K562 (cell line): Measurements from ENCODE around the gene FOXD2. TPM values are rescaled to one million over a fixed set of nuclear protein-coding genes. Genes with fewer than 3 reads are reported as not detected.
A peak's percentile ranks its signal among the peaks of the same experiment; 100 is the strongest.

Experiments
- DACH1 ChIP-seq: fragments of 450-650 bp; IDR thresholded peaks from 2 replicates; pipeline ENCODE4 v1.6.1; 2018; ENCODE audit not compliant: partially characterized antibody
- EHMT2 ChIP-seq: fragments of 450-650 bp; IDR thresholded peaks from 2 replicates; pipeline ENCODE4 v1.6.1; 2018; ENCODE audit warnings: antibody characterized with exemption
- ETV6 ChIP-seq, 3 experiments: fragments of 150-350 bp in 1 of 3; sonication (generic) in 1 of 3; formaldehyde crosslinking in 1 of 3; IDR thresholded peaks; 2 replicates each; pipeline versions ENCODE4 v1.6.1 to v1.8.0; 2014 to 2022; ENCODE audit warnings: borderline replicate concordance in 2 of 3, low read depth in 2 of 3, antibody characterized with exemption in 1 of 3, low read length in 1 of 3, mild to moderate bottlenecking in 1 of 3, missing genetic modification reagents in 1 of 3
- GABPB1 ChIP-seq: sonication (generic); formaldehyde crosslinking; IDR thresholded peaks from 2 replicates; pipeline ENCODE4 v1.8.0; 2022; ENCODE audit warnings: mild to moderate bottlenecking, missing genetic modification reagents
- MAFK ChIP-seq: IDR thresholded peaks from 2 replicates; pipeline ENCODE4 v1.6.1; 2011; ENCODE audit warnings: low read length, improper control_type of control experiment
- NELFE ChIP-seq: IDR thresholded peaks from 2 replicates; pipeline ENCODE4 v1.6.1; 2011; ENCODE audit warnings: mild to moderate bottlenecking; ENCODE audit not compliant: insufficient read depth, insufficient read length
- SAP30 ChIP-seq: fragments of 200-600 bp; sonication (generic); IDR thresholded peaks from 2 replicates; pipeline ENCODE4 v1.6.1; 2012; ENCODE audit warnings: borderline replicate concordance, low read depth, mild to moderate bottlenecking, moderate library complexity, low read length, control low read depth, inconsistent platforms; ENCODE audit not compliant: insufficient read depth, poor library complexity, severe bottlenecking
- SMARCA4 ChIP-seq: fragments of 450-650 bp; IDR thresholded peaks from 2 replicates; pipeline ENCODE4 v1.6.1; 2016
- SREBF2 ChIP-seq: sonication (generic); formaldehyde crosslinking; IDR thresholded peaks from 2 replicates; pipeline ENCODE4 v1.4.0; 2020; ENCODE audit warnings: mild to moderate bottlenecking, missing genetic modification reagents
- STAT5B ChIP-seq: fragments of 250-450 bp; sonication (Bioruptor Pico); IDR thresholded peaks from 2 replicates; pipeline ENCODE4 v1.8.0; 2021; ENCODE audit warnings: mild to moderate bottlenecking, inconsistent platforms
- ZNF124 ChIP-seq: sonication (generic); formaldehyde crosslinking; IDR thresholded peaks from 2 replicates; pipeline ENCODE4 v1.8.1; 2022; ENCODE audit warnings: missing genetic modification reagents
- polyA plus RNA-seq, 8 experiments: library from polyadenylated mRNA; depleted of rRNA in 4 of 8; stranded (reverse) in 5 of 8; unstranded in 3 of 8; fragments of >200 nt; fragmentation: Nextera tagmentation in 2 of 8; fragmentation: Illumina TruSeq in 1 of 8; extraction: Ambion mirVana in 2 of 8; extraction: Trizol in 1 of 8; gene quantifications; 2 replicates each; pipeline versions ENCODE4 v1.2.1 to v1.2.3, GENCODE V29; 2011 to 2014; ENCODE audit warnings: inconsistent platforms in 1 of 8, missing spikeins in 1 of 8
- total RNA-seq, 7 experiments: library from RNA; depleted of rRNA in 6 of 7; stranded (reverse); fragments of >200 nt in 6 of 7; fragmentation: Illumina TruSeq in 2 of 7; extraction: Trizol in 2 of 7; gene quantifications; 2 replicates each; pipeline versions ENCODE4 v1.2.1 to v1.2.3, GENCODE V29; 2011 to 2021; ENCODE audit warnings: low replicate concordance in 1 of 7
- TF ChIP-seq, protein P1 (sequence below): sonication (generic); formaldehyde crosslinking; IDR thresholded peaks from 2 replicates; pipeline ENCODE4 v1.8.0; 2022; ENCODE audit warnings: missing genetic modification reagents, mild to moderate bottlenecking, moderate library complexity, borderline replicate concordance
- TF ChIP-seq, protein P2 (sequence below): fragments of 250-450 bp; sonication (Bioruptor Pico); IDR thresholded peaks from 2 replicates; pipeline ENCODE4 v1.4.0; 2020; ENCODE audit warnings: mild to moderate bottlenecking, moderate library complexity
- TF ChIP-seq, protein P3 (sequence below): fragments of 250-450 bp; sonication (Bioruptor Pico); IDR thresholded peaks from 2 replicates; pipeline ENCODE4 v1.8.0; 2022; ENCODE audit warnings: moderate library complexity, mild to moderate bottlenecking, inconsistent platforms
- TF ChIP-seq, protein P4 (sequence below): sonication (generic); formaldehyde crosslinking; IDR thresholded peaks from 2 replicates; pipeline ENCODE4 v1.8.0; 2022; ENCODE audit warnings: missing genetic modification reagents, mild to moderate bottlenecking, borderline replicate concordance
- TF ChIP-seq, protein P5 (sequence below): sonication (generic); formaldehyde crosslinking; IDR thresholded peaks from 2 replicates; pipeline ENCODE4 v1.8.0; 2022; ENCODE audit warnings: mild to moderate bottlenecking, missing genetic modification reagents
- TF ChIP-seq, protein P6 (sequence below), 2 experiments: fragments of 450-650 bp in 1 of 2; sonication (generic) in 1 of 2; formaldehyde crosslinking; conservative IDR thresholded peaks; 2 replicates each; pipeline versions ENCODE4 v1.4.0 to v1.8.1; 2020 to 2022; ENCODE audit warnings: mild to moderate bottlenecking in 1 of 2, missing genetic modification reagents in 1 of 2
- TF ChIP-seq, protein P7 (sequence below): sonication (generic); formaldehyde crosslinking; IDR thresholded peaks from 2 replicates; pipeline ENCODE4 v1.8.0; 2022; ENCODE audit warnings: mild to moderate bottlenecking, low read depth, missing genetic modification reagents

Gene FOXD2
- total and polyA plus RNA-seq, 9 of the 15 experiments (the other 6 are each of a cell fraction or from before 2014, with no cell fraction given), result 0.06 to 1.2 (median 0.22) TPM

DNA sequence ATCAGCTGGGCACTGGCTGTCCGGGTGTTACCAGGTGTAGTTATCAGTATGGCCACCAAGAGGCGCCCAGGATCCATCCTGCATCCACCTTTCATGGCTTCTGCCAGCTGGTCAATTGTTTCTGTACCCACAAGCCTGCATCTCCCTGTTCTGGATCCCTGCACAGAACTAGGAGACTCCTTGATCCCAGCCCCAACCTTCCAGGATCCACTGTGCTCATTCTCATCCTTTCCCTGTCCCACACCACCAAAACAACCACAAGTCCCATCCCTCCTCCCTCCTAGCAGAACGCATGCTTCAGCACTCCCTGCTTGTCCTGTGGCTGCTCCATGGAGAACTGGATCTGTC lies 49.0 kb upstream of the FOXD2 start (continued):
- TF ChIP-seq, protein P1, sequence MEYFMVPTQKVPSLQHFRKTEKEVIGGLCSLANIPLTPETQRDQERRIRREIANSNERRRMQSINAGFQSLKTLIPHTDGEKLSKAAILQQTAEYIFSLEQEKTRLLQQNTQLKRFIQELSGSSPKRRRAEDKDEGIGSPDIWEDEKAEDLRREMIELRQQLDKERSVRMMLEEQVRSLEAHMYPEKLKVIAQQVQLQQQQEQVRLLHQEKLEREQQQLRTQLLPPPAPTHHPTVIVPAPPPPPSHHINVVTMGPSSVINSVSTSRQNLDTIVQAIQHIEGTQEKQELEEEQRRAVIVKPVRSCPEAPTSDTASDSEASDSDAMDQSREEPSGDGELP, result peak; percentile 94
- no peak for TF ChIP-seq SREBF2 (CRISPR knock-in tag)
- TF ChIP-seq SMARCA4, result no peak
- TF ChIP-seq, protein P2, sequence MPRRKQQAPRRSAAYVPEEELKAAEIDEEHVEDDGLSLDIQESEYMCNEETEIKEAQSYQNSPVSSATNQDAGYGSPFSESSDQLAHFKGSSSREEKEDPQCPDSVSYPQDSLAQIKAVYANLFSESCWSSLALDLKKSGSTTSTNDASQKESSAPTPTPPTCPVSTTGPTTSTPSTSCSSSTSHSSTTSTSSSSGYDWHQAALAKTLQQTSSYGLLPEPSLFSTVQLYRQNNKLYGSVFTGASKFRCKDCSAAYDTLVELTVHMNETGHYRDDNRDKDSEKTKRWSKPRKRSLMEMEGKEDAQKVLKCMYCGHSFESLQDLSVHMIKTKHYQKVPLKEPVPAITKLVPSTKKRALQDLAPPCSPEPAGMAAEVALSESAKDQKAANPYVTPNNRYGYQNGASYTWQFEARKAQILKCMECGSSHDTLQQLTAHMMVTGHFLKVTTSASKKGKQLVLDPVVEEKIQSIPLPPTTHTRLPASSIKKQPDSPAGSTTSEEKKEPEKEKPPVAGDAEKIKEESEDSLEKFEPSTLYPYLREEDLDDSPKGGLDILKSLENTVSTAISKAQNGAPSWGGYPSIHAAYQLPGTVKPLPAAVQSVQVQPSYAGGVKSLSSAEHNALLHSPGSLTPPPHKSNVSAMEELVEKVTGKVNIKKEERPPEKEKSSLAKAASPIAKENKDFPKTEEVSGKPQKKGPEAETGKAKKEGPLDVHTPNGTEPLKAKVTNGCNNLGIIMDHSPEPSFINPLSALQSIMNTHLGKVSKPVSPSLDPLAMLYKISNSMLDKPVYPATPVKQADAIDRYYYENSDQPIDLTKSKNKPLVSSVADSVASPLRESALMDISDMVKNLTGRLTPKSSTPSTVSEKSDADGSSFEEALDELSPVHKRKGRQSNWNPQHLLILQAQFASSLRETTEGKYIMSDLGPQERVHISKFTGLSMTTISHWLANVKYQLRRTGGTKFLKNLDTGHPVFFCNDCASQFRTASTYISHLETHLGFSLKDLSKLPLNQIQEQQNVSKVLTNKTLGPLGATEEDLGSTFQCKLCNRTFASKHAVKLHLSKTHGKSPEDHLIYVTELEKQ (CRISPR knock-in tag), result no peak
- no peak for TF ChIP-seq SAP30
- TF ChIP-seq, protein P3, sequence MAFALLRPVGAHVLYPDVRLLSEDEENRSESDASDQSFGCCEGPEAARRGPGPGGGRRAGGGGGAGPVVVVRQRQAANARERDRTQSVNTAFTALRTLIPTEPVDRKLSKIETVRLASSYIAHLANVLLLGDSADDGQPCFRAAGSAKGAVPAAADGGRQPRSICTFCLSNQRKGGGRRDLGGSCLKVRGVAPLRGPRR, result no peak
- TF ChIP-seq, protein P4, sequence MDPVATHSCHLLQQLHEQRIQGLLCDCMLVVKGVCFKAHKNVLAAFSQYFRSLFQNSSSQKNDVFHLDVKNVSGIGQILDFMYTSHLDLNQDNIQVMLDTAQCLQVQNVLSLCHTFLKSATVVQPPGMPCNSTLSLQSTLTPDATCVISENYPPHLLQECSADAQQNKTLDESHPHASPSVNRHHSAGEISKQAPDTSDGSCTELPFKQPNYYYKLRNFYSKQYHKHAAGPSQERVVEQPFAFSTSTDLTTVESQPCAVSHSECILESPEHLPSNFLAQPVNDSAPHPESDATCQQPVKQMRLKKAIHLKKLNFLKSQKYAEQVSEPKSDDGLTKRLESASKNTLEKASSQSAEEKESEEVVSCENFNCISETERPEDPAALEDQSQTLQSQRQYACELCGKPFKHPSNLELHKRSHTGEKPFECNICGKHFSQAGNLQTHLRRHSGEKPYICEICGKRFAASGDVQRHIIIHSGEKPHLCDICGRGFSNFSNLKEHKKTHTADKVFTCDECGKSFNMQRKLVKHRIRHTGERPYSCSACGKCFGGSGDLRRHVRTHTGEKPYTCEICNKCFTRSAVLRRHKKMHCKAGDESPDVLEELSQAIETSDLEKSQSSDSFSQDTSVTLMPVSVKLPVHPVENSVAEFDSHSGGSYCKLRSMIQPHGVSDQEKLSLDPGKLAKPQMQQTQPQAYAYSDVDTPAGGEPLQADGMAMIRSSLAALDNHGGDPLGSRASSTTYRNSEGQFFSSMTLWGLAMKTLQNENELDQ (CRISPR knock-in tag), result no peak
- TF ChIP-seq ETV6 (IDR thresholded peaks at IDR 0.05; ENCODE audit: borderline replicate concordance in 1 of 2, low read depth in 2 of 2, low read length in 1 of 2), result no peak
- no peak for TF ChIP-seq ETV6 (CRISPR knock-in tag; IDR thresholded peaks at IDR 0.05; ENCODE audit: borderline replicate concordance)
- TF ChIP-seq MAFK, result no peak
- TF ChIP-seq STAT5B (CRISPR knock-in tag), result no peak
- TF ChIP-seq, protein P5, sequence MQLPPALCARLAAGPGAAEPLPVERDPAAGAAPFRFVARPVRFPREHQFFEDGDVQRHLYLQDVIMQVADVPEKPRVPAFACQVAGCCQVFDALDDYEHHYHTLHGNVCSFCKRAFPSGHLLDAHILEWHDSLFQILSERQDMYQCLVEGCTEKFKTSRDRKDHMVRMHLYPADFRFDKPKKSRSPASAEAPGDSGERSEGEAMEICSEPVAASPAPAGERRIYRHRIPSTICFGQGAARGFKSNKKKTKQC (CRISPR knock-in tag), result 0 out of 2 replicates have a peak, but pooled peaks have one; percentile 23
- no peak for TF ChIP-seq NELFE
- peak; percentile 84 for TF ChIP-seq DACH1
- TF ChIP-seq ZNF124, result no peak
- TF ChIP-seq EHMT2, result 0 out of 2 replicates have a peak, but pooled peaks have one; percentile 6
- TF ChIP-seq, protein P6, sequence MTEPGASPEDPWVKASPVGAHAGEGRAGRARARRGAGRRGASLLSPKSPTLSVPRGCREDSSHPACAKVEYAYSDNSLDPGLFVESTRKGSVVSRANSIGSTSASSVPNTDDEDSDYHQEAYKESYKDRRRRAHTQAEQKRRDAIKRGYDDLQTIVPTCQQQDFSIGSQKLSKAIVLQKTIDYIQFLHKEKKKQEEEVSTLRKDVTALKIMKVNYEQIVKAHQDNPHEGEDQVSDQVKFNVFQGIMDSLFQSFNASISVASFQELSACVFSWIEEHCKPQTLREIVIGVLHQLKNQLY (CRISPR knock-in tag; conservative IDR thresholded peaks at IDR 0.05), result no peak
- TF ChIP-seq, protein P7, sequence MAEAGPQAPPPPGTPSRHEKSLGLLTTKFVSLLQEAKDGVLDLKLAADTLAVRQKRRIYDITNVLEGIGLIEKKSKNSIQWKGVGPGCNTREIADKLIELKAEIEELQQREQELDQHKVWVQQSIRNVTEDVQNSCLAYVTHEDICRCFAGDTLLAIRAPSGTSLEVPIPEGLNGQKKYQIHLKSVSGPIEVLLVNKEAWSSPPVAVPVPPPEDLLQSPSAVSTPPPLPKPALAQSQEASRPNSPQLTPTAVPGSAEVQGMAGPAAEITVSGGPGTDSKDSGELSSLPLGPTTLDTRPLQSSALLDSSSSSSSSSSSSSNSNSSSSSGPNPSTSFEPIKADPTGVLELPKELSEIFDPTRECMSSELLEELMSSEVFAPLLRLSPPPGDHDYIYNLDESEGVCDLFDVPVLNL (CRISPR knock-in tag), result no peak
- TF ChIP-seq GABPB1 (CRISPR knock-in tag), result no peak
